HepG2 (cell line): ENCODE results near the gene AFG1L. TPM values are rescaled to one million over a fixed set of nuclear protein-coding genes. Genes with fewer than 3 reads are reported as not detected.

Experiments
- HNF1A ChIP-seq, 2 experiments: sonication (generic) in 1 of 2; formaldehyde crosslinking in 1 of 2; IDR thresholded peaks; 2 replicates each; pipeline versions ENCODE4 v1.4.0 to v1.6.1; 2016 to 2020; ENCODE audit warnings: borderline replicate concordance in 1 of 2, low read depth in 1 of 2, mild to moderate bottlenecking in 1 of 2, missing genetic modification reagents in 1 of 2
- HNF4G ChIP-seq, 2 experiments: sonication (generic) in 1 of 2; formaldehyde crosslinking in 1 of 2; IDR thresholded peaks; 2 replicates each; pipeline versions ENCODE4 v1.4.0 to v1.6.1; 2011 to 2020; ENCODE audit warnings: borderline replicate concordance in 2 of 2, low read depth in 2 of 2, mild to moderate bottlenecking in 2 of 2, low read length in 1 of 2, missing genetic modification reagents in 1 of 2, moderate library complexity in 1 of 2
- LRRFIP1 ChIP-seq: sonication (generic); formaldehyde crosslinking; conservative IDR thresholded peaks from 2 replicates; pipeline ENCODE4 v1.4.0; 2020; ENCODE audit warnings: missing genetic modification reagents
- MAFG ChIP-seq: sonication (generic); formaldehyde crosslinking; IDR thresholded peaks from 2 replicates; pipeline ENCODE4 v1.5.1; 2020; ENCODE audit warnings: mild to moderate bottlenecking, missing genetic modification reagents
- TAF1 ChIP-seq: sonication (generic); formaldehyde crosslinking; IDR thresholded peaks from 2 replicates; pipeline ENCODE4 v1.4.0; 2020; ENCODE audit warnings: missing genetic modification reagents
- ZNF556 ChIP-seq: sonication (generic); formaldehyde crosslinking; IDR thresholded peaks from 2 replicates; pipeline ENCODE4 v1.4.0; 2020; ENCODE audit warnings: mild to moderate bottlenecking, missing genetic modification reagents, borderline replicate concordance
- ZNF746 ChIP-seq: sonication (generic); formaldehyde crosslinking; IDR thresholded peaks from 2 replicates; pipeline ENCODE4 v1.8.0; 2022; ENCODE audit warnings: mild to moderate bottlenecking, missing genetic modification reagents
- ZNF766 ChIP-seq: sonication (generic); formaldehyde crosslinking; IDR thresholded peaks from 2 replicates; pipeline ENCODE4 v1.5.0; 2020; ENCODE audit warnings: missing genetic modification reagents, borderline replicate concordance
- ZSCAN9 ChIP-seq: IDR thresholded peaks from 2 replicates; pipeline ENCODE4 v1.6.1; 2016; ENCODE audit warnings: borderline replicate concordance
- polyA plus RNA-seq, 8 experiments: library from polyadenylated mRNA; depleted of rRNA in 3 of 8; stranded (reverse) in 7 of 8; unstranded in 1 of 8; fragments of >200 nt; fragmentation: Illumina TruSeq in 4 of 8; extraction: Trizol in 4 of 8; gene quantifications; 2 replicates each; pipeline versions ENCODE4 v1.2.1 to v1.2.3, GENCODE V29; 2011 to 2016; ENCODE audit warnings: low read depth in 4 of 8, missing spikeins in 1 of 8, mixed read lengths in 1 of 8; ENCODE audit not compliant: insufficient read depth in 1 of 8
- total RNA-seq, 5 experiments: library from RNA; depleted of rRNA; stranded (reverse); fragments of >200 nt; fragmentation: Illumina TruSeq; extraction: Trizol; gene quantifications; 2 replicates each; pipeline ENCODE4 v1.2.3, GENCODE V29; 2016; ENCODE audit warnings: low read depth in 1 of 5
- TF ChIP-seq, protein P1 (sequence below): sonication (generic); formaldehyde crosslinking; IDR thresholded peaks from 2 replicates; pipeline ENCODE4 v1.4.0; 2020; ENCODE audit warnings: missing genetic modification reagents
- TF ChIP-seq, protein P2 (sequence below): sonication (generic); formaldehyde crosslinking; conservative IDR thresholded peaks from 2 replicates; pipeline ENCODE4 v1.4.0; 2020; ENCODE audit warnings: mild to moderate bottlenecking, missing genetic modification reagents, moderate library complexity
- TF ChIP-seq, protein P3 (sequence below): IDR thresholded peaks from 2 replicates; pipeline ENCODE4 v1.6.1; 2012; ENCODE audit warnings: inconsistent platforms

AFG1L gene
- total and polyA plus RNA-seq, 2 of the 13 experiments (the other 11 are each of a cell fraction or from before 2014, with no cell fraction given): 3.1 to 14.0 TPM

GRCh38 chr6:108562503-108562993 lies 267.7 kb downstream of the AFG1L start (continued):
- TF ChIP-seq LRRFIP1 (no peak), MAFG (CRISPR knock-in tag) (no peak), TAF1 (CRISPR knock-in tag) (peak; percentile 49; the same call in 1 of the 2 replicates), ZNF556 (CRISPR knock-in tag) (no peak), ZNF766 (CRISPR knock-in tag) (no peak; the same call in 1 of the 2 replicates), HNF1A (IDR thresholded peaks at IDR 0.05; ENCODE audit: low read depth) (no peak), HNF1A (CRISPR knock-in tag; IDR thresholded peaks at IDR 0.05; ENCODE audit: borderline replicate concordance) (no peak), ZSCAN9 (CRISPR knock-in tag) (no peak; the same call in 1 of the 2 replicates), HNF4G (IDR thresholded peaks at IDR 0.05; ENCODE audit: borderline replicate concordance, low read depth, low read length) (peak; percentile 4; the same call in 1 of the 2 replicates), HNF4G (CRISPR knock-in tag; IDR thresholded peaks at IDR 0.05; ENCODE audit: borderline replicate concordance, low read depth) (no peak), ZNF746 (CRISPR knock-in tag) (peak; percentile 84)
- TF ChIP-seq, protein P1, sequence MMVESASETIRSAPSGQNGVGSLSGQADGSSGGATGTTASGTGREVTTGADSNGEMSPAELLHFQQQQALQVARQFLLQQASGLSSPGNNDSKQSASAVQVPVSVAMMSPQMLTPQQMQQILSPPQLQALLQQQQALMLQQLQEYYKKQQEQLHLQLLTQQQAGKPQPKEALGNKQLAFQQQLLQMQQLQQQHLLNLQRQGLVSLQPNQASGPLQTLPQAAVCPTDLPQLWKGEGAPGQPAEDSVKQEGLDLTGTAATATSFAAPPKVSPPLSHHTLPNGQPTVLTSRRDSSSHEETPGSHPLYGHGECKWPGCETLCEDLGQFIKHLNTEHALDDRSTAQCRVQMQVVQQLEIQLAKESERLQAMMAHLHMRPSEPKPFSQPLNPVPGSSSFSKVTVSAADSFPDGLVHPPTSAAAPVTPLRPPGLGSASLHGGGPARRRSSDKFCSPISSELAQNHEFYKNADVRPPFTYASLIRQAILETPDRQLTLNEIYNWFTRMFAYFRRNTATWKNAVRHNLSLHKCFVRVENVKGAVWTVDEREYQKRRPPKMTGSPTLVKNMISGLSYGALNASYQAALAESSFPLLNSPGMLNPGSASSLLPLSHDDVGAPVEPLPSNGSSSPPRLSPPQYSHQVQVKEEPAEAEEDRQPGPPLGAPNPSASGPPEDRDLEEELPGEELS: peak; percentile 50
- TF ChIP-seq, protein P2, sequence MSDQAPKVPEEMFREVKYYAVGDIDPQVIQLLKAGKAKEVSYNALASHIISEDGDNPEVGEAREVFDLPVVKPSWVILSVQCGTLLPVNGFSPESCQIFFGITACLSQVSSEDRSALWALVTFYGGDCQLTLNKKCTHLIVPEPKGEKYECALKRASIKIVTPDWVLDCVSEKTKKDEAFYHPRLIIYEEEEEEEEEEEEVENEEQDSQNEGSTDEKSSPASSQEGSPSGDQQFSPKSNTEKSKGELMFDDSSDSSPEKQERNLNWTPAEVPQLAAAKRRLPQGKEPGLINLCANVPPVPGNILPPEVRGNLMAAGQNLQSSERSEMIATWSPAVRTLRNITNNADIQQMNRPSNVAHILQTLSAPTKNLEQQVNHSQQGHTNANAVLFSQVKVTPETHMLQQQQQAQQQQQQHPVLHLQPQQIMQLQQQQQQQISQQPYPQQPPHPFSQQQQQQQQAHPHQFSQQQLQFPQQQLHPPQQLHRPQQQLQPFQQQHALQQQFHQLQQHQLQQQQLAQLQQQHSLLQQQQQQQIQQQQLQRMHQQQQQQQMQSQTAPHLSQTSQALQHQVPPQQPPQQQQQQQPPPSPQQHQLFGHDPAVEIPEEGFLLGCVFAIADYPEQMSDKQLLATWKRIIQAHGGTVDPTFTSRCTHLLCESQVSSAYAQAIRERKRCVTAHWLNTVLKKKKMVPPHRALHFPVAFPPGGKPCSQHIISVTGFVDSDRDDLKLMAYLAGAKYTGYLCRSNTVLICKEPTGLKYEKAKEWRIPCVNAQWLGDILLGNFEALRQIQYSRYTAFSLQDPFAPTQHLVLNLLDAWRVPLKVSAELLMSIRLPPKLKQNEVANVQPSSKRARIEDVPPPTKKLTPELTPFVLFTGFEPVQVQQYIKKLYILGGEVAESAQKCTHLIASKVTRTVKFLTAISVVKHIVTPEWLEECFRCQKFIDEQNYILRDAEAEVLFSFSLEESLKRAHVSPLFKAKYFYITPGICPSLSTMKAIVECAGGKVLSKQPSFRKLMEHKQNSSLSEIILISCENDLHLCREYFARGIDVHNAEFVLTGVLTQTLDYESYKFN: 0 out of 2 replicates have a peak, but pooled peaks have one; percentile 12
- TF ChIP-seq, protein P3, sequence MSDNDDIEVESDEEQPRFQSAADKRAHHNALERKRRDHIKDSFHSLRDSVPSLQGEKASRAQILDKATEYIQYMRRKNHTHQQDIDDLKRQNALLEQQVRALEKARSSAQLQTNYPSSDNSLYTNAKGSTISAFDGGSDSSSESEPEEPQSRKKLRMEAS: peak; percentile 91
